Activated T-helper 17 cell treated with anti-CD3 and anti-CD28 coated beads, Interleukin-2, amount 50 U/mL, for 72 hours (primary cell): ENCODE data around the gene ABCC8. TPM values are rescaled to one million over a fixed set of nuclear protein-coding genes. Genes with fewer than 3 reads are reported as not detected.

Experiments used
- ATAC-seq: fragments of 150-1000 bp; cut with Tn5 transposase; replicated peaks from 2 replicates; pipeline ENCODE4 v1.10.0; 2021; ENCODE audit warnings: mild to moderate bottlenecking, moderate library complexity
- H3K27ac Mint-ChIP-seq: one replicate; pipeline ENCODE4 v1.8.0; 2022; ENCODE audit warnings: mixed read lengths
- H3K27me3 Mint-ChIP-seq: one replicate; pipeline ENCODE4 v1.8.0; 2022; ENCODE audit warnings: mixed read lengths
- H3K36me3 Mint-ChIP-seq: one replicate; pipeline ENCODE4 v1.8.0; 2022; ENCODE audit warnings: low read depth, mild to moderate bottlenecking, mixed read lengths
- H3K4me1 Mint-ChIP-seq: one replicate; pipeline ENCODE4 v1.8.0; 2022; ENCODE audit warnings: mixed read lengths
- H3K4me3 Mint-ChIP-seq: one replicate; pipeline ENCODE4 v1.8.0; 2022; ENCODE audit warnings: mild to moderate bottlenecking, mixed read lengths
- H3K9me3 Mint-ChIP-seq: one replicate; pipeline ENCODE4 v1.8.0; 2022; ENCODE audit warnings: mixed read lengths
- total RNA-seq, 2 donors: library from RNA; stranded (reverse); gene quantifications; one replicate each; pipeline ENCODE4 v1.2.3, GENCODE V29; 2022

The ABCC8 gene
- total RNA-seq, 2 donors from 2014 or later: not detected

GRCh38 chr11:17490938-17491337 lies 14.3 kb upstream of the ABCC8 start:
- no peak overlapping the region for H3K4me3 Mint-ChIP-seq
- no peak overlapping the region for H3K27ac Mint-ChIP-seq
- H3K27me3 Mint-ChIP-seq: peaks cover 28% of the 10 kb centered on the region
- H3K9me3 Mint-ChIP-seq: no peaks in the 10 kb centered on the region
- ATAC-seq: no peak
- peaks cover 3% of the 10 kb centered on the region for H3K4me1 Mint-ChIP-seq
- no peaks in the 10 kb centered on the region for H3K36me3 Mint-ChIP-seq

- H3K4me1 Mint-ChIP-seq: no peaks in the 10 kb centered on the region
- no peak overlapping the region for H3K4me3 Mint-ChIP-seq
- no peaks in the 10 kb centered on the region for H3K36me3 Mint-ChIP-seq
- peaks cover 26% of the 10 kb centered on the region for H3K27me3 Mint-ChIP-seq
- H3K27ac Mint-ChIP-seq: no peak overlapping the region
- H3K9me3 Mint-ChIP-seq: no peaks in the 10 kb centered on the region
- no peak for ATAC-seq
Measured at GRCh38 chr11:17490232-17490631, 13.6 kb upstream of the ABCC8 start.

- Mint-ChIP-seq H3K4me3 (no peak overlapping the region), H3K36me3 (no peaks in the 10 kb centered on the region), H3K9me3 (no peaks in the 10 kb centered on the region), H3K27ac (no peak overlapping the region), H3K4me1 (no peaks in the 10 kb centered on the region), H3K27me3 (peaks cover 26% of the 10 kb centered on the region)
- ATAC-seq: no peak
Measured at GRCh38 chr11:17489751-17490150, 13.1 kb upstream of the ABCC8 start.

- Mint-ChIP-seq H3K27ac (no peak overlapping the region), H3K9me3 (no peaks in the 10 kb centered on the region), H3K4me1 (no peaks in the 10 kb centered on the region), H3K27me3 (peaks cover 26% of the 10 kb centered on the region), H3K36me3 (no peaks in the 10 kb centered on the region), H3K4me3 (no peak overlapping the region)
- ATAC-seq: no peak
Measured at GRCh38 chr11:17488563-17488962, 11.9 kb upstream of the ABCC8 start.

GRCh38 chr11:17486646-17487045 lies 10.0 kb upstream of the ABCC8 start:
- Mint-ChIP-seq H3K36me3 (no peaks in the 10 kb centered on the region), H3K9me3 (no peaks in the 10 kb centered on the region), H3K27ac (no peak overlapping the region), H3K27me3 (peaks cover 25% of the 10 kb centered on the region), H3K4me3 (no peak overlapping the region), H3K4me1 (no peaks in the 10 kb centered on the region)
- no peak for ATAC-seq

- Mint-ChIP-seq H3K36me3 (no peaks in the 10 kb centered on the region), H3K27me3 (peaks cover 17% of the 10 kb centered on the region), H3K9me3 (no peaks in the 10 kb centered on the region), H3K4me3 (no peak overlapping the region), H3K4me1 (no peaks in the 10 kb centered on the region), H3K27ac (no peak overlapping the region)
- no peak for ATAC-seq
Measured at GRCh38 chr11:17483505-17483904, 6.9 kb upstream of the ABCC8 start.

- Mint-ChIP-seq H3K27me3 (peaks cover 22% of the 10 kb centered on the region), H3K27ac (no peak overlapping the region)
Measured at GRCh38 chr11:17481905-17482304, 5.3 kb upstream of the ABCC8 start.

GRCh38 chr11:17479284-17480214 lies 2.9 kb upstream of the ABCC8 start:
- no peaks in the 10 kb centered on the region for H3K4me1 Mint-ChIP-seq
- no peaks in the 10 kb centered on the region for H3K36me3 Mint-ChIP-seq
- no peak overlapping the region for H3K27ac Mint-ChIP-seq
- H3K27me3 Mint-ChIP-seq: peaks cover 34% of the 10 kb centered on the region
- H3K4me3 Mint-ChIP-seq: no peak overlapping the region
- ATAC-seq: no peak
- no peaks in the 10 kb centered on the region for H3K9me3 Mint-ChIP-seq

More at GRCh38 chr11:17481905-17482304, 5.3 kb upstream of the ABCC8 start:
- H3K9me3 Mint-ChIP-seq: no peaks in the 10 kb centered on the region
- H3K4me3 Mint-ChIP-seq: no peak overlapping the region
- no peaks in the 10 kb centered on the region for H3K36me3 Mint-ChIP-seq
- H3K4me1 Mint-ChIP-seq: no peaks in the 10 kb centered on the region
- no peak for ATAC-seq

GRCh38 chr11:17478070-17478469 lies 1.4 kb upstream of the ABCC8 start:
- Mint-ChIP-seq H3K27ac (no peak overlapping the region), H3K27me3 (peaks cover 46% of the 10 kb centered on the region), H3K4me3 (no peak overlapping the region), H3K9me3 (no peaks in the 10 kb centered on the region), H3K4me1 (no peaks in the 10 kb centered on the region), H3K36me3 (no peaks in the 10 kb centered on the region)
- ATAC-seq: no peak

- Mint-ChIP-seq H3K27me3 (peaks cover 49% of the 10 kb centered on the region), H3K9me3 (no peaks in the 10 kb centered on the region), H3K27ac (no peak overlapping the region), H3K4me3 (no peak overlapping the region), H3K36me3 (no peaks in the 10 kb centered on the region), H3K4me1 (no peaks in the 10 kb centered on the region)
- ATAC-seq: no peak
Measured at GRCh38 chr11:17477361-17477760, 716 bp upstream of the ABCC8 start.

GRCh38 chr11:17477084-17477333 lies 364 bp upstream of the ABCC8 start:
- no peaks in the 10 kb centered on the region for H3K4me1 Mint-ChIP-seq
- peaks cover 49% of the 10 kb centered on the region for H3K27me3 Mint-ChIP-seq
- no peak overlapping the region for H3K4me3 Mint-ChIP-seq
- no peak for ATAC-seq
- H3K9me3 Mint-ChIP-seq: no peaks in the 10 kb centered on the region
- no peak overlapping the region for H3K27ac Mint-ChIP-seq
- H3K36me3 Mint-ChIP-seq: no peaks in the 10 kb centered on the region

GRCh38 chr11:17475666-17476316 lies 854 bp downstream of the ABCC8 start:
- Mint-ChIP-seq H3K9me3 (no peaks in the 10 kb centered on the region), H3K27ac (no peak overlapping the region), H3K36me3 (no peaks in the 10 kb centered on the region), H3K4me1 (no peaks in the 10 kb centered on the region), H3K4me3 (no peak overlapping the region), H3K27me3 (peaks cover 52% of the 10 kb centered on the region)
- ATAC-seq: no peak

- H3K27me3 Mint-ChIP-seq: peaks cover 47% of the 10 kb centered on the region
- H3K36me3 Mint-ChIP-seq: no peaks in the 10 kb centered on the region
- H3K4me1 Mint-ChIP-seq: no peaks in the 10 kb centered on the region
- no peak overlapping the region for H3K27ac Mint-ChIP-seq
- H3K9me3 Mint-ChIP-seq: no peaks in the 10 kb centered on the region
- H3K4me3 Mint-ChIP-seq: no peak overlapping the region
- ATAC-seq: no peak
Measured at GRCh38 chr11:17473071-17473744, 3.4 kb downstream of the ABCC8 start.

GRCh38 chr11:17472467-17472866 lies 4.2 kb downstream of the ABCC8 start:
- peaks cover 40% of the 10 kb centered on the region for H3K27me3 Mint-ChIP-seq
- no peaks in the 10 kb centered on the region for H3K36me3 Mint-ChIP-seq
- H3K9me3 Mint-ChIP-seq: no peaks in the 10 kb centered on the region
- no peak overlapping the region for H3K27ac Mint-ChIP-seq
- H3K4me3 Mint-ChIP-seq: no peak overlapping the region
- no peaks in the 10 kb centered on the region for H3K4me1 Mint-ChIP-seq
- ATAC-seq: no peak

GRCh38 chr11:17471501-17471900 lies 5.1 kb downstream of the ABCC8 start:
- H3K27me3 Mint-ChIP-seq: peaks cover 38% of the 10 kb centered on the region
- H3K9me3 Mint-ChIP-seq: no peaks in the 10 kb centered on the region
- no peaks in the 10 kb centered on the region for H3K4me1 Mint-ChIP-seq
- ATAC-seq: no peak
- H3K4me3 Mint-ChIP-seq: no peak overlapping the region
- no peak overlapping the region for H3K27ac Mint-ChIP-seq
- no peaks in the 10 kb centered on the region for H3K36me3 Mint-ChIP-seq
